ENCODE measurements around the gene SCYGR3.

DNA sequence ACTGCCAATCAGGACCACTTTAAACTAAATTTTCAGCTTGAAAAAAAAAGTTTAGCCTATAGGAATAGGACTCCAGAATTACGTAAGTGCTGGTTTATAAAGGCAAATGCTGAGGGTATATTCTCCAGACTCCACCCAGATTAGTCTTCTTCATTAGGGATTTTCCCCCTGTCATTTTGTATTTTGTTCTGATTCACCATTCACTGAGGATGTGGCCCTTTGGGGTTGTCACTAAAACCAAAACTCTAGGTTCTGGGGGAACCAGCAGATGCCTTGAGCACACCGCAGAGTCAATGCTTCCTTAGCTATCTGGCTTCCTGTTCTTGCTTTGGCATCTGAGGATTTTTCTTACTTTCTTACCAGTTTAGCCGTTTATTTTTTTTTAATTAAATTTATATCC is 13.1 kb upstream of the SCYGR3 start:
- TF ChIP-seq, protein P1, sequence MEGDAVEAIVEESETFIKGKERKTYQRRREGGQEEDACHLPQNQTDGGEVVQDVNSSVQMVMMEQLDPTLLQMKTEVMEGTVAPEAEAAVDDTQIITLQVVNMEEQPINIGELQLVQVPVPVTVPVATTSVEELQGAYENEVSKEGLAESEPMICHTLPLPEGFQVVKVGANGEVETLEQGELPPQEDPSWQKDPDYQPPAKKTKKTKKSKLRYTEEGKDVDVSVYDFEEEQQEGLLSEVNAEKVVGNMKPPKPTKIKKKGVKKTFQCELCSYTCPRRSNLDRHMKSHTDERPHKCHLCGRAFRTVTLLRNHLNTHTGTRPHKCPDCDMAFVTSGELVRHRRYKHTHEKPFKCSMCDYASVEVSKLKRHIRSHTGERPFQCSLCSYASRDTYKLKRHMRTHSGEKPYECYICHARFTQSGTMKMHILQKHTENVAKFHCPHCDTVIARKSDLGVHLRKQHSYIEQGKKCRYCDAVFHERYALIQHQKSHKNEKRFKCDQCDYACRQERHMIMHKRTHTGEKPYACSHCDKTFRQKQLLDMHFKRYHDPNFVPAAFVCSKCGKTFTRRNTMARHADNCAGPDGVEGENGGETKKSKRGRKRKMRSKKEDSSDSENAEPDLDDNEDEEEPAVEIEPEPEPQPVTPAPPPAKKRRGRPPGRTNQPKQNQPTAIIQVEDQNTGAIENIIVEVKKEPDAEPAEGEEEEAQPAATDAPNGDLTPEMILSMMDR (IDR thresholded peaks at IDR 0.05), result no peak
- no peak for TF ChIP-seq POLR2A (IDR thresholded peaks at IDR 0.05)
